HG02571 (cell line): ENCODE measurements around the gene CDCP1.

Experiments used
- ATAC-seq: cut with Tn5 transposase; IDR thresholded peaks from one replicate; pipeline ENCODE4 v1.9.1; 2021; ENCODE audit warnings: mild to moderate bottlenecking, moderate library complexity; ENCODE audit not compliant: unreplicated experiment

Gene CDCP1

DNA sequence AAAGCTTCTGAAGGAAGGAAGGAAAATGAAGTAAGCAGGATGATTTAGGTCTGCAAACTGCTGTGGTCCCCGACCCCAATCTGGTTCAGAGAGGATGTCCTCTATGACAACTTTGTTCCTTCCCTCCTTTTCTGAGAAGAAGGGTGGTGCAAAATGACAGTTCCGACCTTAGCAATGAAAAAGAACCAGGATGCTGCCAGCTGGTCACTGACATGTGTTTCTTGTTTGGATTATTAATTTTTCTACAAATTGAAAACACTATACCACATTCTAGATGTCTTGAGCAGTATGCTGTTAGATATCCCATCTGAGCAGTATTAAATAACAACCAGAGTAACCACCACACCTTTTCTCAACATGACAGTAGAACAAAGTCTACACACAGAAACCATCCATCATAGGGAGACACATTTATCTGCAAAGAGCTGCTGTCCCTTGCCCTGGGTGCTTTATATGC is 27.5 kb downstream of the CDCP1 start:
- ATAC-seq = no peak

DNA sequence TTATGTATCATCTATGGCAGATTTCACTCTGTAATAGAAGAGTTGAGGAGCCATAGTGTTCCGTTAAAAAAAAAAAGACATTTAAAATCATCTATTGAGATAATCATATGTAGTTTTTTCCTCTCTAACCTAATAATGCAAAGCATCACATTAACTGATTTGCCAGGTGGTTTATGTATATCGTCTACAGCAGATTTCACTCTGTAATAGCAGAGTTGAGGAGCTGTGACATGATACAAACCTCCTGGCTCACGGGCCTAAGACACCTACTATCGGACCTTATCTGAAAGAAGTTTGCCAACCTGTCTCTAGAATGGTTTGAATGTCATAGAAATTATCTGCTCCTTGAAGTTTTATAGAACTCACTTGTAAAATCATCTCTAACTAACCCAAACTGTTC is 29.8 kb downstream of the CDCP1 start:
- no peak for ATAC-seq

GRCh38 chr3:45113625-45114050 is 32.5 kb downstream of the CDCP1 start:
- no peak for ATAC-seq

- ATAC-seq = no peak
Observed at GRCh38 chr3:45112939-45113338, 33.2 kb downstream of the CDCP1 start.

GRCh38 chr3:45110509-45110833 is 35.7 kb downstream of the CDCP1 start:
- no peak for ATAC-seq

- ATAC-seq = no peak
Observed at GRCh38 chr3:45109771-45110508, 36.2 kb downstream of the CDCP1 start.

GRCh38 chr3:45106874-45107273 is 39.3 kb downstream of the CDCP1 start:
- no peak for ATAC-seq

DNA sequence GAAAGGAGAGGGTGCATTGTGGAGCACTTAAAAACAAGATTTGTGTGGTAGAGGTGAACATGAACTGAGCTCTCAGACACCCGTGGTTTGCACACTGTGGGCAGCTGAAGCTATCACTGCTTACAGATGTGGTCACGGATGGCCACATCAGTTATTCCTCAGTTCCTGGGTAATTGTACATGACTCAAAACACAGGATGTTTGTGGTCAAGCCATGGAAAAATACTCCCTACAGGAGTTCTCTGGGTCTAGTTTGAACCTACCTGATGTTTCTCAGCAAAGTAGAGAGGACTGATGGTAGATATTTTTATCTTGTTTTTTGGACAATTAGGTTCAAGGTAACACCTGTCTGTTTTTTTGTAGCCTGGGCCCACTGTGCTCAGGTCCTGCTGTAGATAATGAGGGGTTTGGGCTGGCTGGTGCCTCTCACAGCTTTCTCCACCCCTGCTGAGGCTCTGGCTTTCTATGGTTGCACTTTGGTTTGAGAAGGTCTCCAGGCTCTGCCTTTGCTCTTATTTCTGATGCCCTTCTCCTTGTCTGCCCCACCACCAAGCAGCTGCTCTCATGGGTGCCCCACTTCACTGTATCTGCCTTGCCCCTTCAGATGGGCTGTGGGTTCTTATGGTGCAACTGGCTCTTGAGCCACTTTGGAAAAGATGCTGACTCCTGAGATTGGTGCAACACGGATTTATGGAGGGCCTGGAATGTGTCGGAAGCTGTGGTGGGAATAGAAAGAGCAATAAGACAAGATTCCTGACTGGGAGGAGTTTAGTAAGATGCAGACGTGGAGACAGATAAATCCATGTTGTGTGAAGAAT is 40.1 kb downstream of the CDCP1 start:
- no peak for ATAC-seq

- ATAC-seq = no peak
Observed at GRCh38 chr3:45104715-45105711, 41.2 kb downstream of the CDCP1 start.

GRCh38 chr3:45103753-45104714 is 42.1 kb downstream of the CDCP1 start:
- no peak for ATAC-seq

GRCh38 chr3:45103334-45103733 is 42.8 kb downstream of the CDCP1 start:
- ATAC-seq = no peak

- no peak for ATAC-seq
Observed at GRCh38 chr3:45100981-45101407, 45.2 kb downstream of the CDCP1 start.

- ATAC-seq = no peak
Observed at GRCh38 chr3:45098310-45098709, 47.9 kb downstream of the CDCP1 start.

GRCh38 chr3:45097296-45097883 is 48.8 kb downstream of the CDCP1 start:
- ATAC-seq = no peak

GRCh38 chr3:45095916-45096526 is 50.2 kb downstream of the CDCP1 start:
- no peak for ATAC-seq

DNA sequence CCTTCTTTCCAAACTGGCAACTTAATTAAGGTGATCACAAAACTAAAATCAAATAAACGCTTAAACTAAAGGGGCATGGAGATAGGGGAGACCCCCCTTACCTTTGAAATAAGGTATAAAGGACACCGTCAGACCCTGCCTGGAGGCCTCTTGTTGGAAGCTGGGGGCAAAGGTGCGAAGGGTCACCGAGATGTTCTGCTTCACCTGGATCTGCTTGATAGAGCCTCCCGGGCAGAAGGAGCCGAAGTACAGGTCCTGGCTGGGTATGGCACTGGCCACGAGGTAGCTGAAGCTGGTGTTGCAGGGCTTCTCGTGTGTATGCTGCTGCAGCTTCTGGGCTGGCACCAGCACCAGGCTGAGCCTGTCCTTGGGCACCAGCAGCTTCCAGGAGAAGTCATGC is 53.0 kb downstream of the CDCP1 start:
- no peak for ATAC-seq

GRCh38 chr3:45092132-45093031 is 53.8 kb downstream of the CDCP1 start:
- ATAC-seq = no peak

DNA sequence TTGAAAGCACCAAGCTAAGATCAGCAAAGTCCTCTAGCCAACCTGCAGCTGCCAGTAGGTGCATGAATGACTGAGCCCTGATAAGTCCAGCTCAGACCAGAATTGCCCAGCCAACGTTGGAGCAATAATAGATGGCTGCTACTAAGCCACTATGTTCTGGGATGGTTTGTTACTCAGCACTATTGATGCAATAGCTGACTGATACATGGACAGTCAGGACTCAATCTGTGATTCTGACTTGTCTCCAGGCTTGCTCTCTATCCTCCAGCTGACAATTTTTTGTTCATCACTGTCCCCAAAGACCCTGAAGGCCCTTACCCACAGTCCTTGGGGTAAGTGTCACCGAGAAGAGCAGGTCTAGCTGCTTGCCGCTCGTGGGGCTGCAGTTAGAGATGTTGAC is 55.3 kb downstream of the CDCP1 start:
- no peak for ATAC-seq
